HEK293 (cell line): ENCODE measurements around the gene SF3A1.

Experiments
- GLIS2 ChIP-seq: fragments of 450-650 bp; formaldehyde crosslinking; IDR thresholded peaks from 2 replicates; pipeline ENCODE4 v1.5.1; 2016; ENCODE audit warnings: missing biosample characterization, missing genetic modification characterization
- INSM2 ChIP-seq: fragments of 450-650 bp; formaldehyde crosslinking; IDR thresholded peaks from 2 replicates; pipeline ENCODE4 v1.5.1; 2016; ENCODE audit warnings: missing biosample characterization, missing genetic modification characterization
- KLF1 ChIP-seq: fragments of 450-650 bp; formaldehyde crosslinking; IDR thresholded peaks from 2 replicates; pipeline ENCODE4 v1.5.1; 2016; ENCODE audit warnings: missing biosample characterization, missing genetic modification characterization
- OVOL3 ChIP-seq: fragments of 450-650 bp; formaldehyde crosslinking; IDR thresholded peaks from 2 replicates; pipeline ENCODE4 v1.5.1; 2016; ENCODE audit warnings: missing biosample characterization, missing genetic modification characterization
- PBX3 ChIP-seq: sonication (generic); formaldehyde crosslinking; IDR thresholded peaks from 2 replicates; pipeline ENCODE4 v1.8.1; 2022; ENCODE audit warnings: mild to moderate bottlenecking, moderate library complexity, missing genetic modification reagents
- PRDM6 ChIP-seq: fragments of 450-650 bp; formaldehyde crosslinking; IDR thresholded peaks from 2 replicates; pipeline ENCODE4 v1.5.1; 2017; ENCODE audit warnings: missing biosample characterization, missing genetic modification characterization
- SETDB1 ChIP-seq: IDR thresholded peaks from one replicate; pipeline ENCODE4 v1.6.1; 2017; ENCODE audit warnings: mild to moderate bottlenecking, low read length, moderate library complexity, mixed read lengths; ENCODE audit not compliant: insufficient read length
- ZBTB1 ChIP-seq: fragments of 450-650 bp; formaldehyde crosslinking; IDR thresholded peaks from 2 replicates; pipeline ENCODE4 v1.5.1; 2016; ENCODE audit warnings: missing biosample characterization, missing genetic modification characterization
- ZBTB21 ChIP-seq: fragments of 450-650 bp; formaldehyde crosslinking; IDR thresholded peaks from 2 replicates; pipeline ENCODE4 v1.5.1; 2017; ENCODE audit warnings: missing biosample characterization, missing genetic modification characterization
- ZBTB8A ChIP-seq: fragments of 450-650 bp; formaldehyde crosslinking; IDR thresholded peaks from 2 replicates; pipeline ENCODE4 v1.5.1; 2016; ENCODE audit warnings: missing biosample characterization, missing genetic modification characterization
- ZNF121 ChIP-seq: fragments of 450-650 bp; formaldehyde crosslinking; IDR thresholded peaks from 2 replicates; pipeline ENCODE4 v1.5.1; 2016; ENCODE audit warnings: missing biosample characterization, missing genetic modification characterization
- ZNF175 ChIP-seq: fragments of 450-650 bp; formaldehyde crosslinking; IDR thresholded peaks from 2 replicates; pipeline ENCODE4 v1.5.1; 2016; ENCODE audit warnings: missing biosample characterization, missing genetic modification characterization
- ZNF24 ChIP-seq: fragments of 450-650 bp; formaldehyde crosslinking; IDR thresholded peaks from 2 replicates; pipeline ENCODE4 v1.5.1; 2016; ENCODE audit warnings: missing biosample characterization, missing genetic modification characterization
- ZNF350 ChIP-seq: fragments of 450-650 bp; formaldehyde crosslinking; IDR thresholded peaks from 2 replicates; pipeline ENCODE4 v1.5.0; 2017; ENCODE audit warnings: missing biosample characterization, mild to moderate bottlenecking, missing genetic modification characterization
- ZNF366 ChIP-seq: fragments of 450-650 bp; formaldehyde crosslinking; conservative IDR thresholded peaks from 2 replicates; pipeline ENCODE4 v1.5.1; 2016; ENCODE audit warnings: missing biosample characterization, missing genetic modification characterization
- ZNF426 ChIP-seq: fragments of 450-650 bp; formaldehyde crosslinking; IDR thresholded peaks from 2 replicates; pipeline ENCODE4 v1.5.1; 2017; ENCODE audit warnings: missing biosample characterization, missing genetic modification characterization, mild to moderate bottlenecking, inconsistent platforms, moderate library complexity
- ZNF433 ChIP-seq: fragments of 450-650 bp; formaldehyde crosslinking; IDR thresholded peaks from 2 replicates; pipeline ENCODE4 v1.5.1; 2016; ENCODE audit warnings: missing biosample characterization, missing genetic modification characterization, low read depth
- ZNF549 ChIP-seq: fragments of 450-650 bp; IDR thresholded peaks from 2 replicates; pipeline ENCODE4 v1.5.1; 2018; ENCODE audit warnings: missing biosample characterization, missing genetic modification characterization, mild to moderate bottlenecking, inconsistent platforms, moderate library complexity
- ZNF677 ChIP-seq: fragments of 450-650 bp; IDR thresholded peaks from 2 replicates; pipeline ENCODE4 v1.5.0; 2018; ENCODE audit warnings: missing biosample characterization, mild to moderate bottlenecking, missing genetic modification characterization, moderate library complexity
- ZNF704 ChIP-seq: fragments of 450-650 bp; formaldehyde crosslinking; IDR thresholded peaks from 2 replicates; pipeline ENCODE4 v1.5.1; 2016; ENCODE audit warnings: missing biosample characterization, missing genetic modification characterization
- ZNF76 ChIP-seq: fragments of 450-650 bp; formaldehyde crosslinking; IDR thresholded peaks from 2 replicates; pipeline ENCODE4; 2016; ENCODE audit warnings: low read depth, missing biosample characterization, missing genetic modification characterization, borderline replicate concordance
- ZNF792 ChIP-seq: fragments of 450-650 bp; formaldehyde crosslinking; IDR thresholded peaks from 2 replicates; pipeline ENCODE4 v1.5.1; 2016; ENCODE audit warnings: missing biosample characterization, missing genetic modification characterization
- TF ChIP-seq, protein P1 (sequence below): fragments of 450-650 bp; formaldehyde crosslinking; IDR thresholded peaks from 2 replicates; pipeline ENCODE4 v1.5.1; 2016; ENCODE audit warnings: missing biosample characterization, missing genetic modification characterization
- TF ChIP-seq, protein P2 (sequence below): fragments of 450-650 bp; formaldehyde crosslinking; IDR thresholded peaks from 2 replicates; pipeline ENCODE4 v1.5.1; 2017; ENCODE audit warnings: missing biosample characterization, mild to moderate bottlenecking, missing genetic modification characterization, moderate library complexity
- TF ChIP-seq, protein P3 (sequence below): fragments of 450-650 bp; formaldehyde crosslinking; IDR thresholded peaks from 2 replicates; pipeline ENCODE4 v1.5.1; 2017; ENCODE audit warnings: missing biosample characterization, missing genetic modification characterization
- TF ChIP-seq, protein P4 (sequence below): fragments of 450-650 bp; formaldehyde crosslinking; IDR thresholded peaks from 2 replicates; pipeline ENCODE4 v1.5.1; 2016; ENCODE audit warnings: missing biosample characterization, missing genetic modification characterization

The SF3A1 gene

GRCh38 chr22:30326255-30326705 lies 30.4 kb downstream of the SF3A1 start (continued):
- no peak for TF ChIP-seq ZNF350 (tag by site-specific recombination)
- no peak; the same call in 1 of the 2 replicates for TF ChIP-seq ZNF76 (tag by site-specific recombination)
- no peak for TF ChIP-seq PRDM6 (tag by site-specific recombination)
- TF ChIP-seq INSM2: no peak
- TF ChIP-seq, protein P1, sequence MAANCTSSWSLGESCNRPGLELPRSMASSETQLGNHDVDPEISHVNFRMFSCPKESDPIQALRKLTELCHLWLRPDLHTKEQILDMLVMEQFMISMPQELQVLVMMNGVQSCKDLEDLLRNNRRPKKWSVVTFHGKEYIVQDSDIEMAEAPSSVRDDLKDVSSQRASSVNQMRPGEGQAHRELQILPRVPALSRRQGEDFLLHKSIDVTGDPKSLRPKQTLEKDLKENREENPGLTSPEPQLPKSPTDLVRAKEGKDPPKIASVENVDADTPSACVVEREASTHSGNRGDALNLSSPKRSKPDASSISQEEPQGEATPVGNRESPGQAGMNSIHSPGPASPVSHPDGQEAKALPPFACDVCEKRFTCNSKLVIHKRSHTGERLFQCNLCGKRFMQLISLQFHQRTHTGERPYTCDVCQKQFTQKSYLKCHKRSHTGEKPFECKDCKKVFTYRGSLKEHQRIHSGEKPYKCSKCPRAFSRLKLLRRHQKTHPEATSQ (tag by site-specific recombination): no peak; the same call in 1 of the 2 replicates
- no peak for TF ChIP-seq ZNF549
- no peak for TF ChIP-seq ZNF366 (tag by site-specific recombination)
- no peak for TF ChIP-seq OVOL3 (tag by site-specific recombination)
- TF ChIP-seq KLF1: peak; percentile 31; the same call in 1 of the 2 replicates
- TF ChIP-seq ZBTB8A: no peak
- TF ChIP-seq ZNF121 (tag by site-specific recombination): no peak
- TF ChIP-seq GLIS2 (tag by site-specific recombination): peak; percentile 74
- TF ChIP-seq, protein P2, sequence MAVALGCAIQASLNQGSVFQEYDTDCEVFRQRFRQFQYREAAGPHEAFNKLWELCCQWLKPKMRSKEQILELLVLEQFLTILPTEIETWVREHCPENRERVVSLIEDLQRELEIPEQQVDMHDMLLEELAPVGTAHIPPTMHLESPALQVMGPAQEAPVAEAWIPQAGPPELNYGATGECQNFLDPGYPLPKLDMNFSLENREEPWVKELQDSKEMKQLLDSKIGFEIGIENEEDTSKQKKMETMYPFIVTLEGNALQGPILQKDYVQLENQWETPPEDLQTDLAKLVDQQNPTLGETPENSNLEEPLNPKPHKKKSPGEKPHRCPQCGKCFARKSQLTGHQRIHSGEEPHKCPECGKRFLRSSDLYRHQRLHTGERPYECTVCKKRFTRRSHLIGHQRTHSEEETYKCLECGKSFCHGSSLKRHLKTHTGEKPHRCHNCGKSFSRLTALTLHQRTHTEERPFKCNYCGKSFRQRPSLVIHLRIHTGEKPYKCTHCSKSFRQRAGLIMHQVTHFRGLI (tag by site-specific recombination): no peak
- no peak for TF ChIP-seq ZNF426 (tag by site-specific recombination)
- TF ChIP-seq ZNF677 (tag by site-specific recombination): no peak
- TF ChIP-seq, protein P3, sequence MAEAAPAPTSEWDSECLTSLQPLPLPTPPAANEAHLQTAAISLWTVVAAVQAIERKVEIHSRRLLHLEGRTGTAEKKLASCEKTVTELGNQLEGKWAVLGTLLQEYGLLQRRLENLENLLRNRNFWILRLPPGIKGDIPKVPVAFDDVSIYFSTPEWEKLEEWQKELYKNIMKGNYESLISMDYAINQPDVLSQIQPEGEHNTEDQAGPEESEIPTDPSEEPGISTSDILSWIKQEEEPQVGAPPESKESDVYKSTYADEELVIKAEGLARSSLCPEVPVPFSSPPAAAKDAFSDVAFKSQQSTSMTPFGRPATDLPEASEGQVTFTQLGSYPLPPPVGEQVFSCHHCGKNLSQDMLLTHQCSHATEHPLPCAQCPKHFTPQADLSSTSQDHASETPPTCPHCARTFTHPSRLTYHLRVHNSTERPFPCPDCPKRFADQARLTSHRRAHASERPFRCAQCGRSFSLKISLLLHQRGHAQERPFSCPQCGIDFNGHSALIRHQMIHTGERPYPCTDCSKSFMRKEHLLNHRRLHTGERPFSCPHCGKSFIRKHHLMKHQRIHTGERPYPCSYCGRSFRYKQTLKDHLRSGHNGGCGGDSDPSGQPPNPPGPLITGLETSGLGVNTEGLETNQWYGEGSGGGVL: peak; percentile 82
- TF ChIP-seq ZNF24: no peak
- TF ChIP-seq ZNF175: no peak
- TF ChIP-seq ZNF792 (tag by site-specific recombination): no peak
- TF ChIP-seq ZNF433 (tag by site-specific recombination): no peak
- TF ChIP-seq ZBTB21 (tag by site-specific recombination): no peak
- TF ChIP-seq ZBTB1 (tag by site-specific recombination): no peak
- TF ChIP-seq SETDB1: no peak
- TF ChIP-seq ZNF704 (tag by site-specific recombination): no peak
- TF ChIP-seq, protein P4, sequence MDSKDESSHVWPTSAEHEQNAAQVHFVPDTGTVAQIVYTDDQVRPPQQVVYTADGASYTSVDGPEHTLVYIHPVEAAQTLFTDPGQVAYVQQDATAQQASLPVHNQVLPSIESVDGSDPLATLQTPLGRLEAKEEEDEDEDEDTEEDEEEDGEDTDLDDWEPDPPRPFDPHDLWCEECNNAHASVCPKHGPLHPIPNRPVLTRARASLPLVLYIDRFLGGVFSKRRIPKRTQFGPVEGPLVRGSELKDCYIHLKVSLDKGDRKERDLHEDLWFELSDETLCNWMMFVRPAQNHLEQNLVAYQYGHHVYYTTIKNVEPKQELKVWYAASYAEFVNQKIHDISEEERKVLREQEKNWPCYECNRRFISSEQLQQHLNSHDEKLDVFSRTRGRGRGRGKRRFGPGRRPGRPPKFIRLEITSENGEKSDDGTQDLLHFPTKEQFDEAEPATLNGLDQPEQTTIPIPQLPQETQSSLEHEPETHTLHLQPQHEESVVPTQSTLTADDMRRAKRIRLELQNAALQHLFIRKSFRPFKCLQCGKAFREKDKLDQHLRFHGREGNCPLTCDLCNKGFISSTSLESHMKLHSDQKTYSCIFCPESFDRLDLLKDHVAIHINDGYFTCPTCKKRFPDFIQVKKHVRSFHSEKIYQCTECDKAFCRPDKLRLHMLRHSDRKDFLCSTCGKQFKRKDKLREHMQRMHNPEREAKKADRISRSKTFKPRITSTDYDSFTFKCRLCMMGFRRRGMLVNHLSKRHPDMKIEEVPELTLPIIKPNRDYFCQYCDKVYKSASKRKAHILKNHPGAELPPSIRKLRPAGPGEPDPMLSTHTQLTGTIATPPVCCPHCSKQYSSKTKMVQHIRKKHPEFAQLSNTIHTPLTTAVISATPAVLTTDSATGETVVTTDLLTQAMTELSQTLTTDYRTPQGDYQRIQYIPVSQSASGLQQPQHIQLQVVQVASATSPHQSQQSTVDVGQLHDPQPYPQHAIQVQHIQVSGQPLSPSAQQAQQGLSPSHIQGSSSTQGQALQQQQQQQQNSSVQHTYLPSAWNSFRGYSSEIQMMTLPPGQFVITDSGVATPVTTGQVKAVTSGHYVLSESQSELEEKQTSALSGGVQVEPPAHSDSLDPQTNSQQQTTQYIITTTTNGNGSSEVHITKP: peak; percentile 98
- TF ChIP-seq PBX3 (CRISPR knock-in tag): no peak
